Spleen (tissue), 11 donors: ENCODE measurements around the gene TCF7. TPM values are rescaled to one million over a fixed set of nuclear protein-coding genes. Genes with fewer than 3 reads are reported as not detected.

Source experiments
- DNase-seq: peaks from one replicate; pipeline ENCODE4 v3.0.0-alpha.2; 2020
- H3K27ac ChIP-seq, 8 donors: fragments of 200-600 bp; sonication (generic) in 7 of 8; 1 replicate in 4 of 8; 2 replicates in 4 of 8; pipeline versions ENCODE4 v1.5.0 to v1.8.0; 2016 to 2021; ENCODE audit warnings: inconsistent platforms in 4 of 8, mild to moderate bottlenecking in 4 of 8, moderate library complexity in 1 of 8
- H3K27me3 ChIP-seq, 7 donors: fragments of 200-600 bp; sonication (generic) in 6 of 7; replicated peaks in 1 of 7; 1 replicate in 4 of 7; 2 replicates in 3 of 7; pipeline versions ENCODE4 v1.5.0 to v1.8.0; 2016 to 2021; ENCODE audit warnings: inconsistent platforms in 3 of 7, mild to moderate bottlenecking in 1 of 7
- H3K36me3 ChIP-seq, 6 donors: fragments of 200-600 bp; sonication (generic) in 5 of 6; 1 replicate in 4 of 6; 2 replicates in 2 of 6; pipeline versions ENCODE4 v1.5.0 to v1.8.0; 2016 to 2021; ENCODE audit warnings: inconsistent platforms in 2 of 6
- H3K4me1 ChIP-seq, 6 donors: fragments of 200-600 bp; sonication (generic) in 5 of 6; 1 replicate in 3 of 6; 2 replicates in 3 of 6; pipeline versions ENCODE4 v1.5.0 to v1.8.0; 2016 to 2021; ENCODE audit warnings: inconsistent platforms in 3 of 6
- H3K4me3 ChIP-seq, 8 donors: fragments of 200-600 bp; sonication (generic) in 7 of 8; 1 replicate in 4 of 8; 2 replicates in 4 of 8; pipeline versions ENCODE4 v1.5.0 to v1.8.0; 2016 to 2021; ENCODE audit warnings: inconsistent platforms in 4 of 8, mild to moderate bottlenecking in 4 of 8, moderate library complexity in 2 of 8
- H3K9me3 ChIP-seq, 8 donors: fragments of 200-600 bp; sonication (generic) in 7 of 8; 1 replicate in 4 of 8; 2 replicates in 4 of 8; pipeline versions ENCODE4 v1.5.0 to v1.8.0; 2016 to 2021; ENCODE audit warnings: inconsistent platforms in 4 of 8
- CTCF ChIP-seq, 11 experiments: fragments of 200-600 bp in 7 of 11; fragments of 450-650 bp in 4 of 11; sonication (generic) in 4 of 11; IDR thresholded peaks in 8 of 11; conservative IDR thresholded peaks in 3 of 11; 1 replicate in 7 of 11; 2 replicates in 4 of 11; pipeline versions ENCODE4 v1.4.0 to v1.8.0; 2016 to 2021; ENCODE audit warnings: antibody characterized with exemption in 11 of 11, inconsistent platforms in 4 of 11, mild to moderate bottlenecking in 1 of 11
- POLR2A ChIP-seq, 3 donors: fragments of 450-650 bp; IDR thresholded peaks; one replicate each; pipeline ENCODE4 v1.5.1; 2017; ENCODE audit warnings: antibody characterized with exemption in 3 of 3, mild to moderate bottlenecking in 1 of 3
- POLR2AphosphoS5 ChIP-seq, 3 donors: sonication (generic); formaldehyde crosslinking; IDR thresholded peaks; one replicate each; pipeline ENCODE4 v1.5.1; 2017; ENCODE audit warnings: antibody characterized with exemption in 3 of 3
- WGBS, 5 donors: extraction: QIAGEN DNeasy Blood & Tissue Kit in 3 of 5; methylation state at CpG; one replicate each; pipeline versions ENCODE4 v1.1.5 to v1.1.7; 2013 to 2018; 5-methylcytosine and 5-hydroxymethylcytosine counted together
- intact Hi-C: fragments of 100-400 bp; cut with DNase I; formaldehyde crosslinking; loops from one replicate; pipeline ENCODE4 v1.15.0; 2023; ENCODE audit warnings: low total_unique reads
- polyA plus RNA-seq, 3 donors: library from polyadenylated mRNA; stranded (reverse); fragments of 200-250 nt; gene quantifications; one replicate each; pipeline ENCODE4 v1.2.1, GENCODE V29; 2013
- total RNA-seq, 7 donors: library from RNA; depleted of rRNA in 3 of 7; stranded (reverse); fragments of >200 nt in 3 of 7; fragmentation: NEBNext Ultra II Directional in 4 of 7; extraction: Animal tissue kit (Norgen Biotek cat#: 25700) in 4 of 7; gene quantifications; one replicate each; pipeline versions ENCODE4 v1.1.0 to v1.2.1, GENCODE V29; 2016 to 2021
- donor health status: healthy with polysubstance abuse.
- donor health status: DM: no; HTN: no; CAD: no; lungs with moderate emphysema.
- donor health status: DM: no; HTN: no; CAD: no.
- donor health status: Bipolar disorder and iron deficiency.
- donor health status: healthy.
- donor health status: DM: no; HTN: no; CAD: no.
- donor health status: DM: yes; HTN: yes; CAD: no.

The TCF7 gene
- total and polyA plus RNA-seq, 10 donors, result 13.7 to 88.3 (median 36.8) TPM

- H3K36me3 ChIP-seq, result no peaks in the 10 kb centered on the region
- no peak overlapping the region for H3K27ac ChIP-seq
- intact Hi-C loops, result loop anchor here (10.0 kb wide), 1 partner anchor 411 kb away; no protein-coding TSS in a partner anchor
- no peak for TF ChIP-seq CTCF (IDR thresholded peaks at IDR 0.05 in 8 of 11, conservative IDR thresholded peaks at IDR 0.05 in 3 of 11)
- TF ChIP-seq POLR2AphosphoS5 (IDR thresholded peaks at IDR 0.05), result no peak
- TF ChIP-seq POLR2A (IDR thresholded peaks at IDR 0.05), result no peak
- no peak overlapping the region for H3K4me3 ChIP-seq
- no peaks in the 10 kb centered on the region for H3K27me3 ChIP-seq
- H3K9me3 ChIP-seq, result no peaks in the 10 kb centered on the region
- H3K4me1 ChIP-seq, result peaks cover 0 to 13% (median 0%) of the 10 kb centered on the region in 6 donors
- no peak for DNase-seq
Observed at GRCh38 chr5:134183481-134183880, 69.0 kb downstream of the TCF7 start.

DNA sequence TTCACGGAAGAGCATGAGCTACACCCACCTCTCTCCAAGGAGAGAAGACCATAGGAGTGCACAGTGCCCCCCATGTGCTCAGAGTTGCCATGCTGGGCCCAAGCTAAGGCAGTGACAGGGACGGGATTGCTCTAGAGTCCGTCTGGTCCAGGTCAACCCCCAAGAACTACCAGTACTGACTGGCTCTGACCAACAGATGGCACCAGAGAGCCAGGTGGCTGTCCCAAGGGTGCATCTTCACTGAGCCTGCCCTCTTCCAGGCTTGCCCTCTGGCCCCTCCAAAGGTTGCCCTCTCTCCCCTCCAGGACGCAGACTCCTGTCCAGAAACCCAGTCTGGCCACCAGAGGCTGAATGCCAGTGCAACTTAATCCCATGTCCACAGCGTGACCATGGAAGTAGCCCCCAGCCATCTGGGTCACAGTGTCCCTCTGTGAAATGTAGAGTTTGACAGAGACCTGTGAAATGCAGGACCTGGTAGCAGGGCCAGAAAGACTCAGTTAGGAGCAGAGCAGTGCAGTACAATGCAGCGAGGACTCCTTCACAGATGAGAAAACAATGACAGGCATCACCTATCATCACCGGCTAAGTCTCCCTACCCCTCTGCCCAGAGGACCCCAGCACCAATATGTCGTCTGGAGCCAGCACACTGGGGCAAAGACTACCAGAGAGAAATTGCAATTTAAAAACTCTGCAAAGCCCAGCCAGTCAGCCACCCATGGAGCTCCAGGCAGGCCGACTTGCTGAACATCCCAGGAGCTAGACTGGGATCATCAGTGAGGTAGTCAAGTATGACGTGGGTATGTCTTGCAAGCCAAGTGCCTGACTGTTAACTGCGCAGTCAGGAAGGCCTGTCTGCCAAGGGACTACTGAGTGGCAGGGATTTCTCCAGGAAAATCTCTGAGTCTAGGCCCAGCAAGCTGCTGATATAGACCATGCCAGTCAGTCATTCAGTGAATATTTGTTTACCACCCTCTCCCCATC is 70.0 kb downstream of the TCF7 start:
- DNase-seq, result peak; percentile 89
- H3K27ac ChIP-seq, result no peak overlapping the region
- no peaks in the 10 kb centered on the region for H3K27me3 ChIP-seq
- 52 to 66% (median 61%) methylated on average over 10 to 11 of the region's 11 CpGs for WGBS, 5 donors
- no peaks in the 10 kb centered on the region for H3K9me3 ChIP-seq
- no peak overlapping the region for H3K4me3 ChIP-seq
- intact Hi-C loops, result loop anchor here (2.0 to 10.0 kb wide), 2 partner anchors 104 to 410 kb away; no protein-coding TSS in a partner anchor
- H3K4me1 ChIP-seq, result peaks cover 0 to 13% (median 0%) of the 10 kb centered on the region in 6 donors
- TF ChIP-seq POLR2A (IDR thresholded peaks at IDR 0.05), result no peak
- peak; percentile 56 to 94 (median 86) for TF ChIP-seq CTCF (IDR thresholded peaks at IDR 0.05 in 8 of 11, conservative IDR thresholded peaks at IDR 0.05 in 3 of 11)
- peak in 1 of 3 donors; percentile 31 for TF ChIP-seq POLR2AphosphoS5 (IDR thresholded peaks at IDR 0.05)
- no peaks in the 10 kb centered on the region for H3K36me3 ChIP-seq

DNA sequence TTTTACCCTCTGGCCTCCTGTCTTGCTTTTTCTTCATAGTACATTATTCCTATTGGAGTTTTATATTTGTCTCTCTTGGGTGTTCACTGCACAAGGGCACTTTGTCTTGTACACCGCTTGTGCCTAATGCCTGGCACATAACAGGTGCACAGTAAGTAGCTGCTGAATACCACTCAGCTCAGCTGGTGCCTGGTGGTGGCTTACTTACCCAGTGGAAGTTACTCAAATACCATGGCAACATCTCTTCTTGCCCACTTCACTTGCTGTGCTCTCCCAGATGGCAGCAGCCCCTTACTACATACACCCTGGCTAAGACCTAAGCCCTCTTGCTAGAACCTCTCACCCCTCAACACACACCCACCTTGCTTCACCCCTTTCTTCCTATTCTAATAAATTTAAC is 73.6 kb downstream of the TCF7 start:
- no peak overlapping the region for H3K4me3 ChIP-seq
- 79 to 92% (median 80%) methylated on average over 1 of the region's 1 CpG for WGBS, 5 donors
- TF ChIP-seq POLR2AphosphoS5 (IDR thresholded peaks at IDR 0.05) (no peak), POLR2A (IDR thresholded peaks at IDR 0.05) (no peak), CTCF (IDR thresholded peaks at IDR 0.05 in 8 of 11, conservative IDR thresholded peaks at IDR 0.05 in 3 of 11) (no peak)
- H3K27ac ChIP-seq, result no peak overlapping the region
- peak; percentile 52 for DNase-seq
- H3K9me3 ChIP-seq, result no peaks in the 10 kb centered on the region
- intact Hi-C loops, result loop anchor here (10.0 kb wide), 1 partner anchor 407 kb away; no protein-coding TSS in a partner anchor
- H3K27me3 ChIP-seq, result no peaks in the 10 kb centered on the region
- no peaks in the 10 kb centered on the region for H3K36me3 ChIP-seq
- H3K4me1 ChIP-seq, result peaks cover 0 to 13% (median 0%) of the 10 kb centered on the region in 6 donors

DNA sequence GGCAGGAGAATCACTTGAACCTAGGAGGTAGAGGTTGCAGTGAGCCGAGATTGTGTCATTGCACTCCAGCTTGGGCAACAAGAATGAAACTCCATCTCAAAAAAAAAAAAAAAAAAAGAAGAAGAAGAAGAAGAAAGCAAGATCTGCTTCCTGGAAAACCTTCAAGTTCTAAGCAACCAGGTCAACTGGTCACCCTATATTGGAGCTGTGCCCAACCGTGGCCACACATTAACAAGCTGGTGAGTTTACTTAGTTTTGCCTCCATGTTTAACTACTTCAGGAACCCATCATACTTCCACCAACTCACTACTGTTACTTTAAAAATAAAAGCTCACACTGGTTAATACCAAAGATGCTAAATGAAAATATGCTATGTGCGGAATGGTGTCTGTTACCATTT is 74.5 kb downstream of the TCF7 start:
- no peak overlapping the region for H3K27ac ChIP-seq
- H3K9me3 ChIP-seq, result no peaks in the 10 kb centered on the region
- peaks cover 0 to 13% (median 0%) of the 10 kb centered on the region in 6 donors for H3K4me1 ChIP-seq
- TF ChIP-seq POLR2AphosphoS5 (IDR thresholded peaks at IDR 0.05) (no peak), POLR2A (IDR thresholded peaks at IDR 0.05) (no peak), CTCF (IDR thresholded peaks at IDR 0.05 in 8 of 11, conservative IDR thresholded peaks at IDR 0.05 in 3 of 11) (no peak)
- 83 to 90% (median 83%) methylated on average over 3 of the region's 3 CpGs for WGBS, 5 donors
- DNase-seq, result peak; percentile 18
- H3K36me3 ChIP-seq, result no peaks in the 10 kb centered on the region
- no peaks in the 10 kb centered on the region for H3K27me3 ChIP-seq
- intact Hi-C loops, result loop anchor here (10.0 kb wide), 1 partner anchor 406 kb away; no protein-coding TSS in a partner anchor
- no peak overlapping the region for H3K4me3 ChIP-seq
